MM.1S (cell line): ENCODE data around the gene DEAF1.

ENCODE experiments used
- CTCF ChIP-seq: fragments of 300-600 bp; sonication (generic); IDR thresholded peaks from 2 replicates; pipeline ENCODE4 v1.5.1; 2016; ENCODE audit warnings: antibody characterized with exemption, low read length, mixed read lengths
- EZH2 ChIP-seq: fragments of 300-600 bp; sonication (generic); optimal IDR thresholded peaks from 2 replicates; pipeline ENCODE3; 2017; ENCODE audit warnings: low read depth, mild to moderate bottlenecking, antibody characterized with exemption, low read length, mixed read lengths
- EZH2phosphoT487 ChIP-seq: fragments of 300-600 bp; sonication (generic); IDR thresholded peaks from 2 replicates; pipeline ENCODE4 v1.6.1; 2018; ENCODE audit warnings: antibody characterized with exemption, low read length

- no peak for TF ChIP-seq CTCF
- no peak for TF ChIP-seq EZH2
- no peak for TF ChIP-seq EZH2phosphoT487
Measured at GRCh38 chr11:636511-637332, 58.3 kb downstream of the DEAF1 start, which contains the start of gene DRD4.
